GM20000 (cell line): ENCODE data around the gene RBMS3.

ENCODE experiments used
- DNase-seq: peaks from one replicate; pipeline ENCODE4 v3.0.0; 2012; ENCODE audit warnings: low spot score
- CTCF ChIP-seq: IDR thresholded peaks from 2 replicates; pipeline ENCODE4 v1.5.1; 2012; ENCODE audit warnings: mild to moderate bottlenecking, control low read depth; ENCODE audit errors: extremely low read depth, missing control alignments

Gene RBMS3

GRCh38 chr3:29958816-29959215 is 677.9 kb downstream of the RBMS3 start:
- no peak for DNase-seq
- no peak for TF ChIP-seq CTCF

- no peak for DNase-seq
- TF ChIP-seq CTCF = no peak
Measured at GRCh38 chr3:29971895-29972294, 691.0 kb downstream of the RBMS3 start.

GRCh38 chr3:29972320-29972993 is 691.6 kb downstream of the RBMS3 start:
- TF ChIP-seq CTCF = no peak
- no peak for DNase-seq

GRCh38 chr3:29973763-29974162 is 692.9 kb downstream of the RBMS3 start:
- TF ChIP-seq CTCF = no peak
- no peak for DNase-seq

GRCh38 chr3:29976871-29977270 is 696.0 kb downstream of the RBMS3 start:
- TF ChIP-seq CTCF = no peak
- DNase-seq = no peak

- no peak for TF ChIP-seq CTCF
- DNase-seq = no peak
Measured at GRCh38 chr3:29977360-29977759, 696.5 kb downstream of the RBMS3 start.

- no peak for DNase-seq
- TF ChIP-seq CTCF = no peak
Measured at GRCh38 chr3:29978036-29978435, 697.2 kb downstream of the RBMS3 start.
